ENCODE measurements around the gene SLC39A6.
A peak's percentile ranks its signal among the peaks of the same experiment; 100 is the strongest.

SLC39A6 gene

GRCh38 chr18:36135264-36135663, 6.1 kb upstream of the SLC39A6 start:
- Histone ChIP-seq H3K27ac (ENCODE audit: extremely low read depth, low read depth, low read length) (no peak overlapping the region), H3K9me3 (ENCODE audit: control insufficient read depth, insufficient read depth, low read depth, low read length) (no peaks in the 10 kb centered on the region), H3K36me3 (ENCODE audit: control insufficient read depth in 2 of 2, insufficient read depth in 1 of 2, low read length in 2 of 2) (peaks cover 16 to 48% of the 10 kb centered on the region in 2 experiments), H3K4me3 (ENCODE audit: low read depth, low read length) (no peak overlapping the region), H3K4me1 (ENCODE audit: control insufficient read depth, insufficient read depth, low read length) (no peaks in the 10 kb centered on the region; the same call in 1 of the 2 replicates)
- POLR2A ChIA-PET: no interaction called here
- TF ChIP-seq, protein P1, sequence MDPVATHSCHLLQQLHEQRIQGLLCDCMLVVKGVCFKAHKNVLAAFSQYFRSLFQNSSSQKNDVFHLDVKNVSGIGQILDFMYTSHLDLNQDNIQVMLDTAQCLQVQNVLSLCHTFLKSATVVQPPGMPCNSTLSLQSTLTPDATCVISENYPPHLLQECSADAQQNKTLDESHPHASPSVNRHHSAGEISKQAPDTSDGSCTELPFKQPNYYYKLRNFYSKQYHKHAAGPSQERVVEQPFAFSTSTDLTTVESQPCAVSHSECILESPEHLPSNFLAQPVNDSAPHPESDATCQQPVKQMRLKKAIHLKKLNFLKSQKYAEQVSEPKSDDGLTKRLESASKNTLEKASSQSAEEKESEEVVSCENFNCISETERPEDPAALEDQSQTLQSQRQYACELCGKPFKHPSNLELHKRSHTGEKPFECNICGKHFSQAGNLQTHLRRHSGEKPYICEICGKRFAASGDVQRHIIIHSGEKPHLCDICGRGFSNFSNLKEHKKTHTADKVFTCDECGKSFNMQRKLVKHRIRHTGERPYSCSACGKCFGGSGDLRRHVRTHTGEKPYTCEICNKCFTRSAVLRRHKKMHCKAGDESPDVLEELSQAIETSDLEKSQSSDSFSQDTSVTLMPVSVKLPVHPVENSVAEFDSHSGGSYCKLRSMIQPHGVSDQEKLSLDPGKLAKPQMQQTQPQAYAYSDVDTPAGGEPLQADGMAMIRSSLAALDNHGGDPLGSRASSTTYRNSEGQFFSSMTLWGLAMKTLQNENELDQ (tag by site-specific recombination; IDR thresholded peaks at IDR 0.05; ENCODE audit: low read depth): no peak
- no peak for TF ChIP-seq HIC1 (tag by site-specific recombination; IDR thresholded peaks at IDR 0.05)
- TF ChIP-seq ZNF548 (tag by site-specific recombination; IDR thresholded peaks at IDR 0.05): no peak
- no peak for TF ChIP-seq ZXDB (tag by site-specific recombination; IDR thresholded peaks at IDR 0.05)
- no peak for TF ChIP-seq HOXD13 (CRISPR knock-in tag; IDR thresholded peaks at IDR 0.05; ENCODE audit: borderline replicate concordance)
- TF ChIP-seq, protein P2, sequence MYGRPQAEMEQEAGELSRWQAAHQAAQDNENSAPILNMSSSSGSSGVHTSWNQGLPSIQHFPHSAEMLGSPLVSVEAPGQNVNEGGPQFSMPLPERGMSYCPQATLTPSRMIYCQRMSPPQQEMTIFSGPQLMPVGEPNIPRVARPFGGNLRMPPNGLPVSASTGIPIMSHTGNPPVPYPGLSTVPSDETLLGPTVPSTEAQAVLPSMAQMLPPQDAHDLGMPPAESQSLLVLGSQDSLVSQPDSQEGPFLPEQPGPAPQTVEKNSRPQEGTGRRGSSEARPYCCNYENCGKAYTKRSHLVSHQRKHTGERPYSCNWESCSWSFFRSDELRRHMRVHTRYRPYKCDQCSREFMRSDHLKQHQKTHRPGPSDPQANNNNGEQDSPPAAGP (tag by site-specific recombination; IDR thresholded peaks at IDR 0.05): no peak
- no peak for TF ChIP-seq ZNF624 (tag by site-specific recombination; IDR thresholded peaks at IDR 0.05)
- TF ChIP-seq YY2 (tag by site-specific recombination; IDR thresholded peaks at IDR 0.05): no peak
- CTCF ChIA-PET: no interaction called here

GRCh38 chr18:36132756-36133155, 3.6 kb upstream of the SLC39A6 start:
- POLR2A ChIA-PET: no interaction called here
- no peaks in the 10 kb centered on the region; the same call in 1 of the 2 replicates for H3K4me1 ChIP-seq (ENCODE audit: control insufficient read depth, insufficient read depth, low read length)
- CTCF ChIA-PET: interaction anchor here (0.8 kb wide), 1 partner anchor 12 kb away, joined by 3 read pairs; no protein-coding TSS in a partner anchor
- no peak overlapping the region for H3K27ac ChIP-seq (ENCODE audit: extremely low read depth, low read depth, low read length)
- H3K4me3 ChIP-seq (ENCODE audit: low read depth, low read length): no peak overlapping the region
- H3K36me3 ChIP-seq (ENCODE audit: control insufficient read depth in 2 of 2, insufficient read depth in 1 of 2, low read length in 2 of 2): peaks cover 16 to 27% of the 10 kb centered on the region in 2 experiments
- TF ChIP-seq ZNF433 (tag by site-specific recombination; IDR thresholded peaks at IDR 0.05; ENCODE audit: low read depth) (no peak), EGR2 (tag by site-specific recombination; IDR thresholded peaks at IDR 0.05; ENCODE audit: low read depth) (peak; percentile 50; the same call in 1 of the 2 replicates), KLF8 (tag by site-specific recombination; IDR thresholded peaks at IDR 0.05) (no peak), ZNF175 (tag by site-specific recombination; IDR thresholded peaks at IDR 0.05) (no peak), GLI4 (tag by site-specific recombination; IDR thresholded peaks at IDR 0.05) (no peak), ZNF792 (tag by site-specific recombination; IDR thresholded peaks at IDR 0.05) (no peak), GLIS2 (tag by site-specific recombination; IDR thresholded peaks at IDR 0.05) (no peak), ZBTB17 (tag by site-specific recombination; IDR thresholded peaks at IDR 0.05) (peak; percentile 47; the same call in 1 of the 2 replicates), ZFP69B (tag by site-specific recombination; IDR thresholded peaks at IDR 0.05) (no peak), ZNF341 (tag by site-specific recombination; IDR thresholded peaks at IDR 0.05; ENCODE audit: low read depth) (no peak), ZNF621 (tag by site-specific recombination; IDR thresholded peaks at IDR 0.05) (no peak), ZFHX2 (tag by site-specific recombination; conservative IDR thresholded peaks at IDR 0.05) (peak; percentile 69), ZNF837 (tag by site-specific recombination; IDR thresholded peaks at IDR 0.05) (no peak)
- TF ChIP-seq, protein P3, sequence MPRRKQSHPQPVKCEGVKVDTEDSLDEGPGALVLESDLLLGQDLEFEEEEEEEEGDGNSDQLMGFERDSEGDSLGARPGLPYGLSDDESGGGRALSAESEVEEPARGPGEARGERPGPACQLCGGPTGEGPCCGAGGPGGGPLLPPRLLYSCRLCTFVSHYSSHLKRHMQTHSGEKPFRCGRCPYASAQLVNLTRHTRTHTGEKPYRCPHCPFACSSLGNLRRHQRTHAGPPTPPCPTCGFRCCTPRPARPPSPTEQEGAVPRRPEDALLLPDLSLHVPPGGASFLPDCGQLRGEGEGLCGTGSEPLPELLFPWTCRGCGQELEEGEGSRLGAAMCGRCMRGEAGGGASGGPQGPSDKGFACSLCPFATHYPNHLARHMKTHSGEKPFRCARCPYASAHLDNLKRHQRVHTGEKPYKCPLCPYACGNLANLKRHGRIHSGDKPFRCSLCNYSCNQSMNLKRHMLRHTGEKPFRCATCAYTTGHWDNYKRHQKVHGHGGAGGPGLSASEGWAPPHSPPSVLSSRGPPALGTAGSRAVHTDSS (tag by site-specific recombination; IDR thresholded peaks at IDR 0.05): no peak
- no peaks in the 10 kb centered on the region for H3K9me3 ChIP-seq (ENCODE audit: control insufficient read depth, insufficient read depth, low read depth, low read length)
